AG09319 (cell line): ENCODE data around the gene GSK3B.
A peak's percentile ranks its signal among the peaks of the same experiment; 100 is the strongest.
"Not testable (repeated sequence)": the region's sequence is repeated elsewhere in the genome, so short reads cannot be mapped to it uniquely, and the experiment has no call there.

Source experiments
- DNase-seq: peaks from one replicate; pipeline ENCODE4 v3.0.0-alpha.2; 2010; ENCODE audit warnings: low read depth; ENCODE audit errors: extremely low read depth
- TF ChIP-seq, protein P1 (sequence below): IDR thresholded peaks from 2 replicates; pipeline ENCODE4 v1.5.1; 2011; ENCODE audit warnings: low read depth, mild to moderate bottlenecking, inconsistent platforms, low read length, moderate library complexity

Gene GSK3B

DNA sequence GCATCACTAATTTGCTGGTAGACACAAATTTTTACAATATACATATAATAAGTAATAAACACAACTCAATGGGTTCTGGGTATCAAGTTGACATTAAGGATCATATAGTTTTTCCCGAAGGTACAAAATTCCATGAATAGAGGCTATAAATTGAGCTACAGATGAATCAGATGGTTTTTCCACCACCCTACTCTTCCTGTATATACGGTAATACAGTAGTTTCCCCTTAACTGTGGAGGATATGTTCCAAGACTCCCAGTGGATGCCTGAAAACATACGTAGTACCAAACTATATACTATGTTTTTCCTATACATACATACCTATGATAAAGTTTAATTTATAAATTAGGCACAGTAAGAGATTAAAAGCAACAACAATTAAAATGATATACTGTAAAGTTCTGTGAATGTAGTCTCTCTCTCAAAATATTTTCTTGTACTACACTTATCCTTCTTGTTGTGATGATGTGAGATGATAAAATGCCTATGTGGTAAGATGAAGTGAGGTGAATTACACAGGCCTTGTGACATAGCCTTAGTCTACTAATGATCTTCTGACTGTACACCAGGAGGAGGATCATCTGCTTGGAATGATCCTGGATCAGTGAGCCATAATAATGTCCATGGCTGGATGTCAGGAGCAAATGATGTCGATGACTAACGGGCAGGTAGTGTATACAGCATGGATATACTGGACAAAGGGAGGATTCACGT lies 195.6 kb downstream of the GSK3B start:
- DNase-seq = no peak
- TF ChIP-seq, protein P1, sequence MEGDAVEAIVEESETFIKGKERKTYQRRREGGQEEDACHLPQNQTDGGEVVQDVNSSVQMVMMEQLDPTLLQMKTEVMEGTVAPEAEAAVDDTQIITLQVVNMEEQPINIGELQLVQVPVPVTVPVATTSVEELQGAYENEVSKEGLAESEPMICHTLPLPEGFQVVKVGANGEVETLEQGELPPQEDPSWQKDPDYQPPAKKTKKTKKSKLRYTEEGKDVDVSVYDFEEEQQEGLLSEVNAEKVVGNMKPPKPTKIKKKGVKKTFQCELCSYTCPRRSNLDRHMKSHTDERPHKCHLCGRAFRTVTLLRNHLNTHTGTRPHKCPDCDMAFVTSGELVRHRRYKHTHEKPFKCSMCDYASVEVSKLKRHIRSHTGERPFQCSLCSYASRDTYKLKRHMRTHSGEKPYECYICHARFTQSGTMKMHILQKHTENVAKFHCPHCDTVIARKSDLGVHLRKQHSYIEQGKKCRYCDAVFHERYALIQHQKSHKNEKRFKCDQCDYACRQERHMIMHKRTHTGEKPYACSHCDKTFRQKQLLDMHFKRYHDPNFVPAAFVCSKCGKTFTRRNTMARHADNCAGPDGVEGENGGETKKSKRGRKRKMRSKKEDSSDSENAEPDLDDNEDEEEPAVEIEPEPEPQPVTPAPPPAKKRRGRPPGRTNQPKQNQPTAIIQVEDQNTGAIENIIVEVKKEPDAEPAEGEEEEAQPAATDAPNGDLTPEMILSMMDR = no peak

DNA sequence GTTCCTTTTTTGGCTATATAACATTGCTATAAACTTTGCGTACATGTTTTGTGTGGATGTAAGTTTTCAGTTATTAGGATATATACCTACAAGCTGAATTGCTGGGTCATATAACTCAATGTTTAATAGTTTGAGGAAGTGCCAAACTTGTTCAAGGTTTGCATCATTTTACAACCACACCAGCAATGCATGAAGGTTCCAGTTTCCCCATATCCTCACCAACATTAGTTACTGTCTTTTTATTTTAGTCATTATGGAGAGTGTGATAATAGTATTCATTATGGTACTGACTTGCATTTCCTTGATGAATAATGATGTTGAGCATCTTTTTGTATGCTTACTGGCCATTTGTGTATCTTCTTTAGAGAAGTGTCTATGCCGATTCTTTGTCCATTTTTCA lies 200.1 kb downstream of the GSK3B start:
- TF ChIP-seq, protein P1 = no peak
- DNase-seq = no peak

DNA sequence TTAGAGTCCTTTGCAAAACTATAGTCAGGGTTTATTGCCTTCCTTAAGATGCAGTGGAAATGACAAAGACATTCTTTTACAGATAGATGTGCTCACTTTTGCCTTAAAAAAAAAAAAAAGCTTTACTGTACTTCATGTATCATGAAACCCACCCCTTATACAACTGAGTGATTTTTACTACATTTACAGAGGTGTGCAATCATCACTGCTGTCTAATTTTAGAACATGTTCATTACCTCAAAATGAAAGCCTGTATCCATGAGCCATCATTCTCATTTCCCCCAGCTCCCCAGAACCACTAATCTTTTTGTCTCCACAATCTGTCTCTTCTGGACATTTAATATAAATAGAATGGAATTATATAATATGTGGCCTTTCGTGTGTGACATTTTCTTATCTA lies 200.5 kb downstream of the GSK3B start:
- DNase-seq = no peak
- TF ChIP-seq, protein P1 = no peak

DNA sequence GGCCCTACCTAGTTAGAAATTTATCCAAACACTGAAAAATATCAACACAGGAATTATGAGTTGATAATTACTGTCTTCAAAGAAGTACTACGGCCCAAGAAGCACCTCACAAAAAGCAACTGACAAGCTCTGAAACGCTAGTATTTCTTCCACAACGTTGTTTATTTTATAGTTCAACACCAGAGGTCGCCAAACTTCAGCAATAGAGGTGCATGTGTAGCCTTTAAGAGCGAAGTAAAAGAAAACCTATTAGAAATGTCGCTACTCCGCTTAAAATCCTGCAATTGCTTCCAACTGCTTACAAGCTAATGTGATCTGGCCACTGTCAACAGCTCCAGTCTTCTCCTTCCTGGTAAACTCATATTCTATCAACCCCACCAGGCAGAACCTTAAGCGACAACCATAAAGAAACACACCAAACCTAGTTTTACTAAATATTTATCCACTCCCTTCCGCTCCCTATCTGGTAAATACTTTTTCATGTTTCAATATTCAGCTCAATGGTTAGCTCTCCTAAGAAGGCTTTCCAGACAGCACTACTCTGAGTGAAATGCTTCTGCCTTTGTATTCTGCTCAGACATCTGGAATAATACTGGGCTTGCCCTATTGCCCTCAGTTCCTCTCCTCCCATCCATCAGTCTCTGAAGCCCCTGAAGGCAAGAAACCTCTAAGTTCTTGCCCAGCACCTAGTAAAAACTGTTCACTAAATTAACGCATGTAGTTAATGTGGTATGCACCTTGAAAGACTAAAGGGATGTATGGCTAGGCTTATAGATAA lies 202.1 kb downstream of the GSK3B start:
- DNase-seq = peak; percentile 52
- TF ChIP-seq, protein P1 = peak; percentile 61

DNA sequence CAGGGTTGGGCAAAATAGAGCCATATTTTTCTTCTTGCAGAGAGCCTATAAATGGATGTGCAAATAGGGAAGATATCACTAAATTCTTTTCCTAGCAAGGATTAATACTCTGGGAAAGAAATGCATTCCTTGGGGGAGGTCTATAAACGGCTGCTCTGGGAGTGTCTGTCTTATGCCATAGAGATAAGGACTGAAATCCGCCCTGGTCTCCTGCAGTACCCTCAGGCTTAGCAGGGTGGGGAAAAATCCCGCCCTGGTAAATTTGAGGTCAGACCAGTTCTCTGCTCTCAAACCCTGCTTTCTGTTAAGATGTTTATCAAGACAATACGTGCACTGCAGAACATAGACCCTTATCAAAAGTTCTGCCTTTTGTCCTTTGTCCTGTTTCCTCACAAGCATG lies 205.6 kb downstream of the GSK3B start:
- not testable (repeated sequence) for DNase-seq

DNA sequence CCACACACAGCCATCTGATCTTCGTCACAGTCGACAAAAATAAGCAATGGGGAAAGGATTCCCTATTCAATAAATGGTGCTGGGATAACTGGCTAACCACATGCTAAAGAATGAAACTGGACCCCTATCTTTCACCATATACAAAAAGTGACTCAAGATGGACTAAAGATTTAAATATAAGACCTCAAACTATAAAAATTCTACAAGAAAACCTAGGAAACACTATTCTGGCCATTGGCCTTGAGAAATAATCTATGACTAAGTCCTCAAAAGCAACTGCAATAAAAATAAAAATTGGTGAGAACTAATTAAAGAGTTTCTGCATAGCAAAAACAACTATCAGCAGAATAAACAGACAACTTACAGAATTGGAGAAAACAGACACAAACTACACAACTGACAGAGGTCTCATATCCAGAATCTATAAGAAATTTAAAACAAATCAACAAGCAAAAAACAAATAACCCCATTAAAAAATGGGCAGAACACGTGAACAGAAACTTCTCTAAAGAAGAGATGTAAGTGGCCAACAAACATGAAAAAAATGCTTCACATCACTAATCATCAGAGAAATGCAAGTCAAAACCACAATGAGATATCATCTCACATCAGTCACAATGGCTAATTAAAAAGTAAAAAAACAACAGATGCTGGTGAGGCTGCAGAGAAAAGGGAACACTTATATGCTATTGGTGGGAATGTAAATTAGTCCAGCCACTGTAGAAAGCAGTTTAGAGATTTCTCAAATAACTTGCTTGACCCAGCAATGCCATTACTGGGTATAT lies 208.3 kb downstream of the GSK3B start:
- DNase-seq = no peak
- TF ChIP-seq, protein P1 = no peak

DNA sequence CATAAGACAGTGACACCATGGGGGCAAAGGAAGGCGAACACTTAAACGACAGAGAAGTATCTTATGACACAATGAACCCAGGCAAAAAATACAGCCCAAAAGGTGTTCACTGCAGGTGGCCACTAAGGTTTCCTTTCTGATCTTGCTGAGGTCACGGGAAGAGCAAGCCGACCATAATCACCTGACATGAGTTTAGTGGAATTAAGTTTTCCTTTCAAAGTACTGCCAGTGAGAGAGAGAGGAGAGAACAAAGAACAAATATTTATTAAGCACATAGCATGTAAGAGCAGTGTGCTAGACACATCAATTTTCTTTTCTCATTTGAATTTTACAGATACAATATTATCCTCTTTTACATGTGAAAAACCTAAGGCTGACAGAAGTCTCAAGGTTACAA lies 210.1 kb downstream of the GSK3B start:
- TF ChIP-seq, protein P1 = no peak
- DNase-seq = no peak
